D721Med (cell line): ENCODE results near the gene SEL1L3.
A peak's percentile ranks its signal among the peaks of the same experiment; 100 is the strongest.

Experiments
- DNase-seq: peaks from one replicate; pipeline ENCODE4 v3.0.0; 2011; ENCODE audit warnings: low spot score; ENCODE audit not compliant: insufficient read length
- FAIRE-seq: peaks from 2 replicates; lab custom pipeline; 2011; peaks lifted over from hg19 to GRCh38; lab: Jason Lieb, UNC
- TF ChIP-seq, protein P1 (sequence below): IDR thresholded peaks from 2 replicates; pipeline ENCODE4 v1.5.1; 2012; ENCODE audit warnings: mild to moderate bottlenecking, control low read depth; ENCODE audit not compliant: insufficient read depth; ENCODE audit errors: missing control alignments

SEL1L3 gene

DNA sequence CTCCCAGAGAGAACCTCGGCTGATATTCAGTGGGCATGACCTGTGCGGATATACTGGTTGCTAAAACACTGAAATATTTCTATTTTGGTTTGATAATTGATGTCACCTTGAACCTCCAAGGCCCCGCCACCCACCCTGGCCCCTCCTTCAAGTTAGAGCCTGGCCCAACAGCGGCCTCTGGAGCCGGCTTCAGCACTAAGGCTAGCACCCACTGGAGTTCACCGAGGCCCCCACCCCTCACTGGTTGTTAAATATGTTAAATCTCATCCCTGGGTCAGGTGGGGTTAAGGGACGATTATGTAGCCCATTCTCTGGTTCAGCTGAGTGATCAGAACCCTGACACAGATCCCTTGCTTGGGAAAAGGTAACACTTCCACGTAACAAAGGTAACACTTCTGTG, 24.3 kb downstream of the SEL1L3 start:
- FAIRE-seq (no peak), DNase-seq (no peak)
- TF ChIP-seq, protein P1, sequence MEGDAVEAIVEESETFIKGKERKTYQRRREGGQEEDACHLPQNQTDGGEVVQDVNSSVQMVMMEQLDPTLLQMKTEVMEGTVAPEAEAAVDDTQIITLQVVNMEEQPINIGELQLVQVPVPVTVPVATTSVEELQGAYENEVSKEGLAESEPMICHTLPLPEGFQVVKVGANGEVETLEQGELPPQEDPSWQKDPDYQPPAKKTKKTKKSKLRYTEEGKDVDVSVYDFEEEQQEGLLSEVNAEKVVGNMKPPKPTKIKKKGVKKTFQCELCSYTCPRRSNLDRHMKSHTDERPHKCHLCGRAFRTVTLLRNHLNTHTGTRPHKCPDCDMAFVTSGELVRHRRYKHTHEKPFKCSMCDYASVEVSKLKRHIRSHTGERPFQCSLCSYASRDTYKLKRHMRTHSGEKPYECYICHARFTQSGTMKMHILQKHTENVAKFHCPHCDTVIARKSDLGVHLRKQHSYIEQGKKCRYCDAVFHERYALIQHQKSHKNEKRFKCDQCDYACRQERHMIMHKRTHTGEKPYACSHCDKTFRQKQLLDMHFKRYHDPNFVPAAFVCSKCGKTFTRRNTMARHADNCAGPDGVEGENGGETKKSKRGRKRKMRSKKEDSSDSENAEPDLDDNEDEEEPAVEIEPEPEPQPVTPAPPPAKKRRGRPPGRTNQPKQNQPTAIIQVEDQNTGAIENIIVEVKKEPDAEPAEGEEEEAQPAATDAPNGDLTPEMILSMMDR, result no peak

DNA sequence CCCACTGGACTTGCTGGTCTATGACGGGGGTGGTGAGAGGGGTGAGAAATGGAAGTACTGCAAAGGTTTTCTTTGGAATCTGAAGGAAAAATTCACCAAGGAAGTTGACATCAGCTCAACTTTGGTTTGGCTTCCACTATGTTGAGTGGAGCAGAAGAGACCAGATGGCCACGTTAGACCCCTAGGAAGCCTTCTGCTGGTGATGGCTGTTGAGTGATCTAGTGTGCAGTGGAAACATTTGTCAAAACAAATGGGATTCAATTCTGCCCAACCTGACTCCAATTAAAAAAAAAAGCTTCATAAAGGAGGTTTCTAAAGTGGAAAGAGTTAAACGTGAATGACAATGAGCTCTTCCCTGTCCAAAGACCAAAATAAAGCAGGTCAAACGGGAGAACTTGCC, 25.7 kb downstream of the SEL1L3 start:
- DNase-seq, result no peak
- TF ChIP-seq, protein P1, result no peak
- FAIRE-seq, result no peak

DNA sequence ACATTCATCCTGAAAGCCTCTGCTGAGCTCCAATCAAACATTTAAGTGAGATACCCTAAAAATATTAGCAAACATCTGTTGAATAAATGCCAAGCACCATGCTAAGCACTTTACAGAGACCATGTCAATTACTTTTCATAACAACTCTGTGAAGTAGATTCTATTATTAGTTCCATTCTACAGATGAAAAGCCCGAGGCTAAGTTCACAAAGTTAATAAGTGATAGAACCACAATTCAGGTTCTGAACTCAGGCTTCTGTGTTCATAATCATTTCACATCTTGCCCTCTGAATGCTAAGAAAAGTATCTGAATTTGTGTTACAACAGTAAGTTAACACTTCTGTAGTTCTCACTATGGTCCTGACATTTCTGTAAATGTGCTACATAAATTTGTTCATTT, 27.4 kb downstream of the SEL1L3 start:
- TF ChIP-seq, protein P1, result no peak
- FAIRE-seq, result peak; percentile 35
- DNase-seq, result no peak

DNA sequence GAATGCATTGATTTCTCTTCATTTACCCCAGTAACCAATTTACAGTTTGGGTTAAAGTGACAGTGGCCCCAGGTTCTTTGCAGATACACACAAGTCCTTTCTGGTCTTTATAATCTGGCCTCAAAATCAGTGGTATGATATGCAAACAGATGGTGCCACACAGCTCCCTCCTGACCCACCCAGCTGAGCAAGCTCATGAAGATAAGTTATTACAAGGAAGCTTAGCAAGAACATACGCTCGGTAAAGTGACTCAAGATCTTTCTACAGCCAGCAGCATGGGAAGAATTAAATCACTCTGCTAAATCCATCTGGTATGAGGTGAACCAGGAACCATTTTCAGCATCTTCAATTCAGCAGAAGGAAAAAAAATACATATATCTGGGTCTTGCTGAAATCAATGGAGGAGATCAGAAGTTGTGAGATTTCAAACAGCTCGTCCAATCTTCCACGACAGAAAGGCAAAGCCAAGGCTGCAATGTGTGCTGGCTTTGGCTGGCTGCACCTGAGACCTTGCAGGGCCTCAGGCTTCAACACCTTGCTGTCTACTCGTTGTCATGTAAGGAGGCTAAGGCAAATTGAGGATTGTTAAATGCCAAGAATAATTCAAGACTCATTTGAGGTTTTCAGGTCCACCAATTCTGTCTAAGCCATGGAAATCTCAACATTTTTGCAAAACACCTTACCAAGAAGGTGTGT, 28.2 kb downstream of the SEL1L3 start:
- no peak for DNase-seq
- FAIRE-seq, result no peak
- TF ChIP-seq, protein P1, result no peak

DNA sequence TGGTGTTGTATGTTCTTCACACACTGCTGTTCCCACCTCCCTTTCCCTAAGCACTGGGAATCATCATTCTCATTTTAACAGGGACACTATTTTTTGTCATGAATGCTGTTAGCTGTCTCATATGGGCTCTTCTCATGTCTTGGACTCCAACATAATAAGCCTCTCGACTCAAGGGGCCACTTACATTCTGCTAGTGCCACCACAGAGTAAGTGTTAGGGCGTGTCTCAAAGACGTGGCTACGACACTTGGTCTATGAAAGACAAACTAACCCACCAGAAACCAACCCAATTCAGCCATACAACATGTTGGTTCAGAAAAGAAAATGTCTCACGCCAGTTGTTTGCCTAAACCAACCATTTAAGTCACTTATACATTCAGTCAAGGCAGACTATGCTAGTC, 32.2 kb downstream of the SEL1L3 start:
- no peak for FAIRE-seq
- TF ChIP-seq, protein P1, result no peak

DNA sequence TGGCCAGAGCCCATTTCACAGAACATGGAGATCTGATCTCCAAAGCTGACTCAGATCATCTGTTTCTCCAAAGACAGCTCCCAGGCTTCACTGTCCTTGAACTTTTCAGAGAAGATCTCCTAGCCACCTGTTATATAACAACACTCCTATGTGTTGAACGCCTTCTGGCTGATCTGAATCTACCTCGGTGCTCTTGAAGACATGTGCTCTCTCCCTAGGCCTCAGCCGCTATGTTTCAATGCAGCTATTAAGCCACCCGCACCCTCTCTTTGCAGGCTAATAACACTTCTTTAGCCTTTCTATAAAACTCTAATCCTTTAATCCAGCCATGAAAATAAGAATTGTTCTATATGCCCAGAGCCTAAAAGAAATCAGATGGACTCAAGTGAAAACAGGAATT, 34.9 kb downstream of the SEL1L3 start:
- FAIRE-seq (peak; percentile 29), DNase-seq (peak; percentile 32)
- TF ChIP-seq, protein P1, result no peak

More for the DNA sequence above, 32.2 kb downstream of the SEL1L3 start:
- no peak for DNase-seq

DNA sequence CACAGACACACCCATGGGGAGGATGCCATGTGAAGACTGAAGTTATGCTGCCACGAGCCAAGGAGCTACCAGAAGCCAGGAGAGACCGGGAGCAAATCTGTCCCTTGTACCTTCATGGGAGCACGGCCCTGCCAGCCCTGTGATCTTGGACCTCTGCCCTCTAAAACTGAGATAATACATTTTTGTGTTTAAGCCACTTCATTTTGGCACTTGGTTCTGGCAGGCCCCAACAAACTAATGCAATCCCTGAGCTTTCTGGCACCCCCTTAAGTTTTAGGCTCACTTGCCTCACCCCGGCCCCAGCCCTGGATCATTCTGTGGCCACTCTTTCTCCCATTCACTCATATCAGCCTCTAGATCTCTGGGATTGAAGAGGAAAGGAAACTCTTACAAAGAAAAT, 35.4 kb downstream of the SEL1L3 start:
- FAIRE-seq (no peak), DNase-seq (no peak)
- TF ChIP-seq, protein P1, result no peak
